ENCODE data around the gene SCGB1A1.
A peak's percentile ranks its signal among the peaks of the same experiment; 100 is the strongest.
"Not testable (repeated sequence)": the region's sequence is repeated elsewhere in the genome, so short reads cannot be mapped to it uniquely, and the experiment has no call there.

Gene SCGB1A1

GRCh38 chr11:62423012-62423411, 4.2 kb downstream of the SCGB1A1 start:
- DNase-seq, result no peak

GRCh38 chr11:62427630-62428233, 8.9 kb downstream of the SCGB1A1 start:
- DNase-seq, result no peak

- no peak for DNase-seq
These were observed 10.2 kb downstream of the SCGB1A1 start for GRCh38 chr11:62428871-62429560.

GRCh38 chr11:62430425-62430824, 11.6 kb downstream of the SCGB1A1 start:
- DNase-seq, result no peak

- no peak for DNase-seq
These were observed 12.5 kb downstream of the SCGB1A1 start for GRCh38 chr11:62431171-62431901.

GRCh38 chr11:62432695-62433094, 13.9 kb downstream of the SCGB1A1 start:
- DNase-seq, result no peak

GRCh38 chr11:62433141-62433903, 14.5 kb downstream of the SCGB1A1 start:
- DNase-seq, result no peak

GRCh38 chr11:62433904-62434276, 15.1 kb downstream of the SCGB1A1 start:
- DNase-seq, result no peak

- no peak for DNase-seq
These were observed 17.2 kb downstream of the SCGB1A1 start for GRCh38 chr11:62435846-62436660.

- DNase-seq, result no peak
These were observed 18.8 kb downstream of the SCGB1A1 start for GRCh38 chr11:62437616-62438015.

- DNase-seq, result no peak
These were observed 19.8 kb downstream of the SCGB1A1 start for GRCh38 chr11:62438641-62439040.

GRCh38 chr11:62439785-62440602, 21.2 kb downstream of the SCGB1A1 start:
- no peak for DNase-seq

- DNase-seq, result no peak
These were observed 24.8 kb downstream of the SCGB1A1 start for GRCh38 chr11:62443390-62444235.

- peak; percentile 13 for DNase-seq
These were observed 25.5 kb downstream of the SCGB1A1 start for GRCh38 chr11:62444236-62444833.

GRCh38 chr11:62444835-62445234, 26.0 kb downstream of the SCGB1A1 start:
- no peak for DNase-seq

GRCh38 chr11:62445314-62445740, 26.5 kb downstream of the SCGB1A1 start:
- DNase-seq, result no peak

GRCh38 chr11:62446091-62446490, 27.3 kb downstream of the SCGB1A1 start:
- DNase-seq, result no peak

GRCh38 chr11:62449451-62449851, 30.6 kb downstream of the SCGB1A1 start:
- DNase-seq, result no peak

GRCh38 chr11:62449912-62450311, 31.1 kb downstream of the SCGB1A1 start:
- DNase-seq, result not testable (repeated sequence)

Measured in activated CD4-positive, alpha-beta T cell treated with anti-CD3 and anti-CD28 coated beads for 1 hour (primary cell).